H1 (cell line): ENCODE measurements around the gene SCAI. TPM values are rescaled to one million over a fixed set of nuclear protein-coding genes. Genes with fewer than 3 reads are reported as not detected.
A peak's percentile ranks its signal among the peaks of the same experiment; 100 is the strongest.

Experiments used
- CTCF ChIA-PET: fragments of 300-600 bp; sonication (Branson Sonifier 250); formaldehyde crosslinking; loops from one replicate; lab custom pipeline; 2021; ENCODE audit not compliant: partially characterized antibody; lab: Charles Lee
- POLR2A ChIA-PET: fragments of 300-600 bp; sonication (Branson Sonifier 250); formaldehyde crosslinking; loops from one replicate; lab custom pipeline; 2021; ENCODE audit warnings: inconsistent platforms; ENCODE audit not compliant: partially characterized antibody; lab: Charles Lee
- DNase-seq, 2 experiments: peaks; one replicate each; pipeline versions ENCODE4 v3.0.0 to v3.0.0-alpha.2; 2010 to 2022; ENCODE audit warnings: low spot score in 2 of 2, low read depth in 1 of 2, mixed read lengths in 1 of 2
- FAIRE-seq: peaks from 2 replicates; lab custom pipeline; 2011; peaks lifted over from hg19 to GRCh38; lab: Jason Lieb, UNC
- H2AFZ ChIP-seq: 2 replicates; pipeline ENCODE4 v1.8.1; 2012; ENCODE audit warnings: low read length, inconsistent platforms
- H2AK5ac ChIP-seq: 2 replicates; pipeline ENCODE4 v1.6.1; 2013; ENCODE audit warnings: low read depth, low read length
- H2BK120ac ChIP-seq: replicated peaks from 2 replicates; pipeline ENCODE3; 2013; ENCODE audit warnings: low read depth, low read length, inconsistent platforms
- H2BK12ac ChIP-seq: 2 replicates; pipeline ENCODE4 v1.6.1; 2013; ENCODE audit warnings: low read depth, low read length
- H2BK15ac ChIP-seq: 2 replicates; pipeline ENCODE4 v1.6.1; 2013; ENCODE audit warnings: low read length
- H2BK20ac ChIP-seq: 2 replicates; pipeline ENCODE4 v1.6.1; 2013; ENCODE audit warnings: low read length
- H2BK5ac ChIP-seq: 2 replicates; pipeline ENCODE4 v1.6.1; 2013; ENCODE audit warnings: low read depth, low read length
- H3K14ac ChIP-seq: 2 replicates; pipeline ENCODE4 v1.6.1; 2013; ENCODE audit warnings: inconsistent platforms; ENCODE audit not compliant: insufficient read length
- H3K18ac ChIP-seq: 2 replicates; pipeline ENCODE4 v1.6.1; 2013; ENCODE audit warnings: low read length; ENCODE audit errors: extremely low read depth
- H3K23ac ChIP-seq: 2 replicates; pipeline ENCODE4 v1.6.1; 2013; ENCODE audit warnings: inconsistent platforms; ENCODE audit not compliant: insufficient read length
- H3K23me2 ChIP-seq: 2 replicates; pipeline ENCODE4 v1.6.1; 2013; ENCODE audit warnings: low read depth, low read length
- H3K27ac ChIP-seq: 2 replicates; pipeline ENCODE4 v1.6.1; 2011; ENCODE audit warnings: low read depth, low read length, inconsistent platforms
- H3K27me3 ChIP-seq, 4 experiments: replicated peaks in 1 of 4; 1 replicate in 1 of 4; 2 replicates in 3 of 4; pipeline versions ENCODE4 v1.6.1 to v1.8.1; 2011 to 2013; ENCODE audit warnings: low read length in 3 of 4, mild to moderate bottlenecking in 3 of 4, inconsistent platforms in 2 of 4, mixed read lengths in 2 of 4, moderate library complexity in 1 of 4; ENCODE audit not compliant: control insufficient read depth in 3 of 4, insufficient read depth in 3 of 4; ENCODE audit errors: extremely low read depth in 1 of 4
- H3K36me3 ChIP-seq, 4 experiments: 2 replicates each; pipeline versions ENCODE4 v1.6.1 to v1.8.1; 2011 to 2013; ENCODE audit warnings: mild to moderate bottlenecking in 4 of 4, low read length in 3 of 4, moderate library complexity in 2 of 4, control low read depth in 1 of 4, inconsistent platforms in 1 of 4; ENCODE audit not compliant: insufficient read depth in 4 of 4, control insufficient read depth in 2 of 4
- H3K4ac ChIP-seq: replicated peaks from 2 replicates; pipeline ENCODE3; 2013; ENCODE audit warnings: low read length, low read depth, mixed read lengths, inconsistent platforms; ENCODE audit not compliant: insufficient read length
- H3K4me1 ChIP-seq, 4 experiments: replicated peaks in 1 of 4; 1 replicate in 1 of 4; 2 replicates in 3 of 4; pipeline versions ENCODE4 v1.6.1 to v1.8.1; 2011 to 2013; ENCODE audit warnings: low read length in 3 of 4, inconsistent platforms in 2 of 4, mixed read lengths in 1 of 4; ENCODE audit not compliant: insufficient read depth in 4 of 4, control insufficient read depth in 3 of 4
- H3K4me2 ChIP-seq, 2 experiments: 2 replicates each; pipeline versions ENCODE4 v1.6.1 to v1.8.1; 2011 to 2013; ENCODE audit warnings: low read depth in 2 of 2, low read length in 2 of 2, control low read depth in 1 of 2, inconsistent platforms in 1 of 2, mild to moderate bottlenecking in 1 of 2; ENCODE audit not compliant: insufficient read depth in 1 of 2
- H3K4me3 ChIP-seq, 4 experiments: fragments of 200-600, 300-600 bp in 1 of 4; sonication (generic), shearing (Covaris generic), sonication (Bioruptor Twin) in 1 of 4; 2 replicates each; pipeline versions ENCODE4 v1.5.1 to v1.8.1; 2011 to 2016; ENCODE audit warnings: low read length in 4 of 4, low read depth in 3 of 4, control low read depth in 2 of 4, inconsistent platforms in 2 of 4, mild to moderate bottlenecking in 2 of 4, mixed read lengths in 1 of 4, moderate library complexity in 1 of 4; ENCODE audit not compliant: insufficient read depth in 2 of 4; ENCODE audit errors: extremely low read depth in 1 of 4
- H3K56ac ChIP-seq: replicated peaks from 2 replicates; pipeline ENCODE3; 2013; ENCODE audit warnings: low read depth, mild to moderate bottlenecking, mixed read lengths, low read length, inconsistent platforms; ENCODE audit not compliant: insufficient read length
- H3K79me1 ChIP-seq: 2 replicates; pipeline ENCODE4 v1.6.1; 2013; ENCODE audit warnings: low read depth, low read length, control low read depth
- H3K79me2 ChIP-seq, 2 experiments: 2 replicates each; pipeline versions ENCODE4 v1.6.1 to v1.8.1; 2012 to 2013; ENCODE audit warnings: low read length in 2 of 2, mild to moderate bottlenecking in 2 of 2, inconsistent platforms in 1 of 2; ENCODE audit not compliant: insufficient read depth in 2 of 2, control insufficient read depth in 1 of 2
- H3K9ac ChIP-seq, 4 experiments: replicated peaks in 1 of 4; 1 replicate in 1 of 4; 2 replicates in 3 of 4; pipeline versions ENCODE4 v1.6.1 to v1.8.1; 2011 to 2013; ENCODE audit warnings: low read depth in 3 of 4, low read length in 3 of 4, control low read depth in 2 of 4, mild to moderate bottlenecking in 2 of 4, moderate library complexity in 2 of 4, inconsistent platforms in 1 of 4; ENCODE audit errors: extremely low read depth in 1 of 4
- H3K9me3 ChIP-seq, 2 experiments: 2 replicates each; pipeline versions ENCODE4 v1.6.1 to v1.8.1; 2012 to 2013; ENCODE audit warnings: mild to moderate bottlenecking in 2 of 2, moderate library complexity in 2 of 2, control low read depth in 1 of 2, inconsistent platforms in 1 of 2, low read depth in 1 of 2, low read length in 1 of 2, mixed read lengths in 1 of 2; ENCODE audit not compliant: insufficient read depth in 2 of 2
- H4K20me1 ChIP-seq, 2 experiments: replicated peaks in 1 of 2; 2 replicates each; pipeline versions ENCODE3 to v1.8.1; 2011 to 2013; ENCODE audit warnings: inconsistent platforms in 2 of 2, low read length in 2 of 2, mild to moderate bottlenecking in 1 of 2; ENCODE audit not compliant: insufficient read depth in 2 of 2, control insufficient read depth in 1 of 2
- H4K5ac ChIP-seq: 2 replicates; pipeline ENCODE4 v1.6.1; 2013; ENCODE audit warnings: low read length, low read depth, mixed read lengths, inconsistent platforms; ENCODE audit not compliant: insufficient read length
- H4K8ac ChIP-seq: 2 replicates; pipeline ENCODE4 v1.8.0; 2013; ENCODE audit warnings: mild to moderate bottlenecking, moderate library complexity, low read length, inconsistent platforms; ENCODE audit not compliant: insufficient read depth; ENCODE audit errors: extremely low read depth
- H4K91ac ChIP-seq: replicated peaks from 2 replicates; pipeline ENCODE3; 2013; ENCODE audit warnings: low read length, mixed read lengths, inconsistent platforms; ENCODE audit not compliant: insufficient read length
- CTBP2 ChIP-seq: IDR thresholded peaks from 2 replicates; pipeline ENCODE4 v1.7.0; 2011; ENCODE audit warnings: borderline replicate concordance, mild to moderate bottlenecking, moderate library complexity, mixed read lengths, low read length; ENCODE audit not compliant: insufficient read depth, insufficient read length
- KDM4A ChIP-seq: IDR thresholded peaks from one replicate; pipeline ENCODE4 v1.7.1; 2012; ENCODE audit warnings: low read depth, mild to moderate bottlenecking, moderate library complexity, low read length, inconsistent platforms; ENCODE audit not compliant: severe bottlenecking
- NRF1 ChIP-seq: IDR thresholded peaks from 2 replicates; pipeline ENCODE4 v1.6.1; 2011; ENCODE audit warnings: mild to moderate bottlenecking, low read depth, low read length, improper control_type of control experiment
- RXRA ChIP-seq: IDR thresholded peaks from 2 replicates; pipeline ENCODE4 v1.6.1; 2011; ENCODE audit warnings: low read depth, mild to moderate bottlenecking, low read length, moderate library complexity; ENCODE audit not compliant: insufficient read depth
- SP4 ChIP-seq: IDR thresholded peaks from 2 replicates; pipeline ENCODE4 v1.6.1; 2012; ENCODE audit warnings: low read length, inconsistent platforms
- WGBS, 2 experiments: shearing (Covaris generic) in 1 of 2; methylation state at CpG; one replicate each; pipeline versions ENCODE4 v1.1.6 to v1.1.7; 2013 to 2015; ENCODE audit warnings: low lambda C conversion rate in 2 of 2, mixed read lengths in 2 of 2, inconsistent platforms in 1 of 2, low coverage in 1 of 2, missing lambda C conversion rate in 1 of 2; ENCODE audit not compliant: insufficient replicate concordance in 2 of 2, insufficient coverage in 1 of 2, insufficient read length in 1 of 2; ENCODE audit errors: extremely low coverage in 1 of 2, missing lambda C conversion rate in 1 of 2; 5-methylcytosine and 5-hydroxymethylcytosine counted together
- polyA plus RNA-seq, 7 experiments: library from polyadenylated mRNA; depleted of rRNA in 3 of 7; stranded (reverse) in 5 of 7; unstranded in 2 of 7; fragments of >200 nt in 5 of 7; fragments of 200-250 nt in 2 of 7; gene quantifications; 1 replicate in 5 of 7; 2 replicates in 1 of 7; 4 replicates in 1 of 7; pipeline versions ENCODE4 v1.2.1 to v1.2.3, GENCODE V29; 2011 to 2013; ENCODE audit warnings: missing spikeins in 2 of 7, mixed read lengths in 2 of 7
- total RNA-seq: library from RNA; stranded (reverse); fragmentation: NEBNext Ultra II Directional; extraction: Animal tissue kit (Norgen Biotek cat#: 25700); gene quantifications from 2 replicates; pipeline ENCODE4 v1.2.1, GENCODE V29; 2021

Gene SCAI
- total and polyA plus RNA-seq, 2 of the 8 experiments (the other 6 are each of a cell fraction or from before 2014, with no cell fraction given): 6.4 to 19.8 TPM

DNA sequence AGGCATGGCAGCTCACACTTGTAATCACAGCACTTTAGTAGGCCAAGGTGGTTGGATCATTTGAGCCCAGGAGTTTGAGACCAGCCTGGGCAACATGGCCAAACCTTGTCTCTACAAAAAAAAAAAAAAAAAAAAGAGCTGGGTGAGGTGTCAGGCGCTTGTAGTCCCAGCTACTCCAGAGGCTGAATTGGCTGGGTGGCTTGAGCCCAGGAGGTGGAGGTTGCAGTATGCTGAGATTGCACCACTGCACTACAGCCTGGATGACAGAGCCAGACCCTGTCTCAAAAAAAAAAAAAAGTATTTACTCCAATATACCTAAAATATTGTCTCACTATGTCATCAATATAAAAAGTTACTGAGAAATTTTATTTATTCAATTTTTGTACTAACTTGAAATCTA is 2.8 kb downstream of the SCAI start:
- TF ChIP-seq KDM4A (no peak), CTBP2 (no peak), RXRA (no peak), SP4 (no peak), NRF1 (no peak)
- ChIA-PET CTCF (interaction anchor here (0.6 kb wide), 1 partner anchor 518 kb away, joined by 3 read pairs; no protein-coding TSS in a partner anchor), POLR2A (interaction anchor here (1.1 to 2.1 kb wide), 2 partner anchors 13 to 14 kb away, joined by 3 to 8 read pairs; no protein-coding TSS in a partner anchor)
- Histone ChIP-seq H4K20me1 (peaks cover 0 to 1% of the 10 kb centered on the region in 2 experiments), H2BK20ac (no peak overlapping the region), H3K23me2 (no peaks in the 10 kb centered on the region; the same call in 1 of the 2 replicates), H3K4me1 (peaks cover 0 to 4% (median 2%) of the 10 kb centered on the region in 4 experiments; a peak in 2 of 7 replicates), H4K91ac (no peak overlapping the region), H3K27ac (no peak overlapping the region), H3K9ac (no peak overlapping the region), H2AK5ac (no peak overlapping the region), H3K4me2 (no peak overlapping the region), H2AFZ (no peak overlapping the region), H3K9me3 (no peaks in the 10 kb centered on the region), H3K14ac (no peak overlapping the region), H3K4ac (no peak overlapping the region), H4K8ac (no peak overlapping the region), H2BK12ac (no peak overlapping the region), H3K79me1 (peaks cover 3% of the 10 kb centered on the region; the same call in 1 of the 2 replicates), H2BK5ac (no peak overlapping the region), H3K23ac (no peak overlapping the region), H4K5ac (no peak overlapping the region), H3K4me3 (no peak overlapping the region), H3K79me2 (peaks cover 0 to 44% of the 10 kb centered on the region in 2 experiments; a peak in 3 of 4 replicates), H3K27me3 (no peaks in the 10 kb centered on the region), H2BK15ac (no peak overlapping the region), H2BK120ac (no peak overlapping the region), H3K56ac (no peak overlapping the region), H3K18ac (no peak overlapping the region), H3K36me3 (peaks cover 0 to 12% (median 2%) of the 10 kb centered on the region in 4 experiments; a peak in 4 of 8 replicates)
- FAIRE-seq (no peak), DNase-seq (peak in 1 of 2 experiments; percentile 28)
- WGBS, 2 experiments: 100% methylated on average over 1 of the region's 1 CpG; no CpG with 5 or more reads in 1 of the 2 experiments
